ENCODE measurements around the gene TAF5L. TPM values are rescaled to one million over a fixed set of nuclear protein-coding genes. Genes with fewer than 3 reads are reported as not detected.

TAF5L gene
- polyA plus RNA-seq, 2 of the 4 experiments (the other 2 are of a cell fraction), result 17.4 to 25.0 TPM

DNA sequence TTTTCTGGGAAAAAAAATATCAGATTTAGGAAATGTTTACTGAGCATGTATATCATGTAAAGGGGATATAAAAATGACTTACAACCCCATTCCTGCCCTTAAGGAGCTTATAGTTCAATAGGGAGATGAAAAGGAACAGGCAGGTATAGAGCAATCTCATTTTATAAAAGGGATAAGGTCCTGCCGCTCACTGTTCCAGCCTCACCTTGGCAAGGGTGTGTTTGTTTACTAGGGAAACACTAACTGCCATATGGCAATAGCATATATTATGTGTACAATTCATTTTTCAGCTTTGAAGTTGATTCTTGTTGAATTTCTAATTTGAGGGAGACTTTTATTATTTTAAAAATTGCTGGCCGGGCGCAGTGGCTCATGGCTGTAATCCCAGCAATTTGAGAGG, 25.6 kb upstream of the TAF5L start:
- Histone ChIP-seq H3K27ac (no peak overlapping the region), H3K4me3 (no peak overlapping the region), H3K4me2 (no peak overlapping the region), H3K4me1 (no peaks in the 10 kb centered on the region), H3K9me3 (no peaks in the 10 kb centered on the region)
- TF ChIP-seq PHF8 (IDR thresholded peaks at IDR 0.05; ENCODE audit: borderline replicate concordance, low read depth) (no peak), MYC (IDR thresholded peaks at IDR 0.05; ENCODE audit: borderline replicate concordance, low read length) (no peak), JUNB (IDR thresholded peaks at IDR 0.05) (no peak)
- TF ChIP-seq, protein P1, sequence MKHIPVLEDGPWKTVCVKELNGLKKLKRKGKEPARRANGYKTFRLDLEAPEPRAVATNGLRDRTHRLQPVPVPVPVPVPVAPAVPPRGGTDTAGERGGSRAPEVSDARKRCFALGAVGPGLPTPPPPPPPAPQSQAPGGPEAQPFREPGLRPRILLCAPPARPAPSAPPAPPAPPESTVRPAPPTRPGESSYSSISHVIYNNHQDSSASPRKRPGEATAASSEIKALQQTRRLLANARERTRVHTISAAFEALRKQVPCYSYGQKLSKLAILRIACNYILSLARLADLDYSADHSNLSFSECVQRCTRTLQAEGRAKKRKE (CRISPR knock-in tag; IDR thresholded peaks at IDR 0.05; ENCODE audit: low read depth), result no peak
- ChIA-PET POLR2A (no interaction called here), CTCF (interaction anchor here (0.9 to 4.3 kb wide), 2 partner anchors 9 to 28 kb away, joined by 3 to 26 read pairs; no protein-coding TSS in a partner anchor)
- DNase-seq (ENCODE audit: low read depth in 1 of 2, low spot score in 1 of 2) (no peak), ATAC-seq (no peak), FAIRE-seq (no peak)
- WGBS (ENCODE audit: missing lambda C conversion rate), result 94% methylated on average over 3 of the region's 3 CpGs

DNA sequence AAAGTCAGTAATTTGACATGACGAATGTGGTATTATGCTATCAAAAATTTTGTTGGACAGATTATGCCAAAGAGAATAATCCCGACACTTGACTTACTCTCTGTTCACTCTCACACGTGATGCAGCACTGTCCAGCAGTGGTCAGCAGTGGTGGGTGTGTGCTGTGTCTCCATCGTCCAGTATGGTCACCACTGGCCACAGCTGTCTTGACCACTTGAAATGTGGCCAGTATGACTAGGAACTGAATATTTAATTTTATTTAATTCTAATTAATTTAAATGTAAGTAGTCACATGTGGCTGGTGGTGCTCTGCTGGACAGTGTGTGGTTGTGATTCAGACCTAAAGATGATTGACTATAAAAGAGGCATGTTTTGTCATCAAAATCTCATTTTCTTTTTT, 24.1 kb upstream of the TAF5L start:
- FAIRE-seq (no peak), DNase-seq (ENCODE audit: low read depth in 1 of 2, low spot score in 1 of 2) (no peak), ATAC-seq (no peak)
- ChIA-PET CTCF (interaction anchor here (0.6 to 4.3 kb wide), 2 partner anchors 11 to 123 kb away, joined by 3 to 26 read pairs; no protein-coding TSS in a partner anchor), POLR2A (no interaction called here)
- WGBS (ENCODE audit: missing lambda C conversion rate), result 94% methylated on average over 4 of the region's 4 CpGs
- H3K9me3 ChIP-seq, result no peaks in the 10 kb centered on the region
- TF ChIP-seq RNF2 (IDR thresholded peaks at IDR 0.05; ENCODE audit: borderline replicate concordance, low read depth) (no peak), EHMT2 (IDR thresholded peaks at IDR 0.05; ENCODE audit: low read depth) (no peak), GATA3 (IDR thresholded peaks at IDR 0.05; ENCODE audit: borderline replicate concordance) (no peak), HMGXB4 (CRISPR knock-in tag; IDR thresholded peaks at IDR 0.05; ENCODE audit: borderline replicate concordance) (no peak), POLR2AphosphoS2 (conservative IDR thresholded peaks at IDR 0.05; ENCODE audit: low read length) (no peak), KDM5A (IDR thresholded peaks at IDR 0.05) (no peak), JUN (IDR thresholded peaks at IDR 0.05) (no peak)
- H3K4me1 ChIP-seq, result no peaks in the 10 kb centered on the region
- H3K27ac ChIP-seq, result no peak overlapping the region
- no peak overlapping the region for H3K4me3 ChIP-seq
- no peak overlapping the region for H3K4me2 ChIP-seq

DNA sequence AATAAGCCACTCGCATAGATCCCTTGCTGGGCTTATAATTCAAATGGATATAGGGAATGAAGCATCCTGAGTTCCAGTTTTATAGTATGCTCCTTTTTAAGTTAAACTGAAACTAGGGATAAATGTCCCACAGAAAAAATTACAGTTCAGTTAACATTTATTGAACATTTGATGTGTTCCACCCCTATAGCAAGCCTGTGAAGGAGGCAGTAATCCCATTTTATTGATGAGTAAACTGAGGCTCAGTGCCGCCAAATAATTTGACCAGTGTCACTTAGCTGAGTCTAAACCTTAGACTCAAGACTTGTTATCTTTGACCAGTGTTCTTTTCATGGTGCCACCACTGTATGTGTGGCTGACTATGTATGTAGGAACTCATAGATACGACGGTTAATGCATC, 22.5 kb upstream of the TAF5L start:
- Histone ChIP-seq H3K4me2 (no peak overlapping the region), H3K9me3 (no peaks in the 10 kb centered on the region), H3K4me1 (no peaks in the 10 kb centered on the region), H3K27ac (no peak overlapping the region), H3K4me3 (no peak overlapping the region)
- no peak for DNase-seq (ENCODE audit: low read depth in 1 of 2, low spot score in 1 of 2)
- no peak for FAIRE-seq
- TF ChIP-seq PHF8 (IDR thresholded peaks at IDR 0.05; ENCODE audit: borderline replicate concordance, low read depth) (no peak), BCL3 (IDR thresholded peaks at IDR 0.05) (no peak), MAX (IDR thresholded peaks at IDR 0.05) (no peak), FOSB (CRISPR knock-in tag; IDR thresholded peaks at IDR 0.05) (no peak), JUN (IDR thresholded peaks at IDR 0.05) (no peak)
- TF ChIP-seq, protein P2, sequence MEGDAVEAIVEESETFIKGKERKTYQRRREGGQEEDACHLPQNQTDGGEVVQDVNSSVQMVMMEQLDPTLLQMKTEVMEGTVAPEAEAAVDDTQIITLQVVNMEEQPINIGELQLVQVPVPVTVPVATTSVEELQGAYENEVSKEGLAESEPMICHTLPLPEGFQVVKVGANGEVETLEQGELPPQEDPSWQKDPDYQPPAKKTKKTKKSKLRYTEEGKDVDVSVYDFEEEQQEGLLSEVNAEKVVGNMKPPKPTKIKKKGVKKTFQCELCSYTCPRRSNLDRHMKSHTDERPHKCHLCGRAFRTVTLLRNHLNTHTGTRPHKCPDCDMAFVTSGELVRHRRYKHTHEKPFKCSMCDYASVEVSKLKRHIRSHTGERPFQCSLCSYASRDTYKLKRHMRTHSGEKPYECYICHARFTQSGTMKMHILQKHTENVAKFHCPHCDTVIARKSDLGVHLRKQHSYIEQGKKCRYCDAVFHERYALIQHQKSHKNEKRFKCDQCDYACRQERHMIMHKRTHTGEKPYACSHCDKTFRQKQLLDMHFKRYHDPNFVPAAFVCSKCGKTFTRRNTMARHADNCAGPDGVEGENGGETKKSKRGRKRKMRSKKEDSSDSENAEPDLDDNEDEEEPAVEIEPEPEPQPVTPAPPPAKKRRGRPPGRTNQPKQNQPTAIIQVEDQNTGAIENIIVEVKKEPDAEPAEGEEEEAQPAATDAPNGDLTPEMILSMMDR (IDR thresholded peaks at IDR 0.05), result no peak
- TF ChIP-seq, protein P3, sequence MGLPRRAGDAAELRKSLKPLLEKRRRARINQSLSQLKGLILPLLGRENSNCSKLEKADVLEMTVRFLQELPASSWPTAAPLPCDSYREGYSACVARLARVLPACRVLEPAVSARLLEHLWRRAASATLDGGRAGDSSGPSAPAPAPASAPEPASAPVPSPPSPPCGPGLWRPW (IDR thresholded peaks at IDR 0.05), result no peak
- WGBS (ENCODE audit: missing lambda C conversion rate), result 94% methylated on average over 4 of the region's 4 CpGs
- POLR2A ChIA-PET, result no interaction called here
- no peak for ATAC-seq
- CTCF ChIA-PET, result interaction anchor here (1.1 to 4.3 kb wide), 4 partner anchors 12 to 661 kb away, joined by 3 to 26 read pairs (median 4); partner anchors contain the start of genes TAF5L and URB2

Measured in A549 (cell line).